Fibroblast of lung (primary cell): ENCODE measurements around the gene EPB41L5. TPM values are rescaled to one million over a fixed set of nuclear protein-coding genes. Genes with fewer than 3 reads are reported as not detected.
"Not testable (repeated sequence)": the region's sequence is repeated elsewhere in the genome, so short reads cannot be mapped to it uniquely, and the experiment has no call there.

Source experiments
- DNase-seq, 2 donors: peaks; one replicate each; pipeline versions ENCODE4 v3.0.0 to v3.0.0-alpha.2; 2010; ENCODE audit warnings: low read depth in 2 of 2
- H2AFZ ChIP-seq: 2 replicates; pipeline ENCODE4 v1.5.1; 2012; ENCODE audit warnings: low read length, control low read depth, inconsistent platforms
- H3K27ac ChIP-seq: 2 replicates; pipeline ENCODE4 v1.5.1; 2011; ENCODE audit warnings: low read length, control low read depth; ENCODE audit not compliant: insufficient read depth
- H3K27me3 ChIP-seq: 2 replicates; pipeline ENCODE4 v1.5.1; 2011; ENCODE audit warnings: mild to moderate bottlenecking, low read length; ENCODE audit not compliant: control insufficient read depth, insufficient read depth
- H3K36me3 ChIP-seq: 2 replicates; pipeline ENCODE4 v1.5.1; 2011; ENCODE audit warnings: low read length; ENCODE audit not compliant: control insufficient read depth, insufficient read depth
- H3K4me1 ChIP-seq: 2 replicates; pipeline ENCODE4 v1.5.1; 2011; ENCODE audit warnings: low read length; ENCODE audit not compliant: control insufficient read depth, insufficient read depth; ENCODE audit errors: extremely low read depth
- H3K4me2 ChIP-seq: 2 replicates; pipeline ENCODE4 v1.5.1; 2011; ENCODE audit warnings: low read length, control low read depth; ENCODE audit not compliant: insufficient read depth; ENCODE audit errors: extremely low read depth
- H3K4me3 ChIP-seq, 4 experiments: fragments of 200-600 bp in 1 of 4; sonication (generic) in 1 of 4; replicated peaks in 1 of 4; 2 replicates each; pipeline ENCODE4 v1.5.1; 2011 to 2016; ENCODE audit warnings: low read length in 4 of 4, low read depth in 3 of 4, mild to moderate bottlenecking in 3 of 4, control low read depth in 2 of 4, inconsistent platforms in 1 of 4, mixed read lengths in 1 of 4; ENCODE audit not compliant: insufficient read depth in 1 of 4; ENCODE audit errors: control extremely low read depth in 1 of 4
- H3K79me2 ChIP-seq: 2 replicates; pipeline ENCODE4 v1.5.1; 2012; ENCODE audit warnings: mild to moderate bottlenecking, low read length, inconsistent platforms; ENCODE audit not compliant: control insufficient read depth, insufficient read depth
- H3K9ac ChIP-seq: 2 replicates; pipeline ENCODE4 v1.5.1; 2011; ENCODE audit warnings: mild to moderate bottlenecking, low read length, control low read depth; ENCODE audit not compliant: insufficient read depth
- H3K9me3 ChIP-seq: 2 replicates; pipeline ENCODE4 v1.5.1; 2012; ENCODE audit warnings: low read depth, low read length; ENCODE audit not compliant: control insufficient read depth, insufficient read depth
- H4K20me1 ChIP-seq: 2 replicates; pipeline ENCODE4 v1.5.1; 2011; ENCODE audit warnings: low read length; ENCODE audit not compliant: control insufficient read depth, insufficient read depth; ENCODE audit errors: extremely low read depth
- EZH2 ChIP-seq: IDR thresholded peaks from 2 replicates; pipeline ENCODE4 v1.5.1; 2012; ENCODE audit warnings: low read length, control low read depth, mild to moderate bottlenecking; ENCODE audit errors: missing control alignments
- polyA plus RNA-seq, 2 donors: library from polyadenylated mRNA; depleted of rRNA in 1 of 2; stranded (reverse) in 1 of 2; unstranded in 1 of 2; fragments of >200 nt; gene quantifications; 2 replicates each; pipeline ENCODE4 v1.2.1, GENCODE V29; 2011 to 2012; ENCODE audit warnings: missing spikeins in 1 of 2
- total RNA-seq: library from RNA; depleted of rRNA; stranded (reverse); fragments of >200 nt; gene quantifications from 2 replicates; pipeline ENCODE4 v1.2.1, GENCODE V29; 2014
- TF ChIP-seq, protein P1 (sequence below), 2 donors: IDR thresholded peaks in 1 of 2; conservative IDR thresholded peaks in 1 of 2; 1 replicate in 1 of 2; 2 replicates in 1 of 2; pipeline ENCODE4 v1.5.1; 2011 to 2012; ENCODE audit warnings: low read length in 2 of 2, control low read depth in 1 of 2, inconsistent platforms in 1 of 2, low read depth in 1 of 2, mild to moderate bottlenecking in 1 of 2

Gene EPB41L5
- total and polyA plus RNA-seq, 2 donors (not counting 1 experiment from before 2014, with no cell fraction given) = 10.6 to 16.2 TPM

DNA sequence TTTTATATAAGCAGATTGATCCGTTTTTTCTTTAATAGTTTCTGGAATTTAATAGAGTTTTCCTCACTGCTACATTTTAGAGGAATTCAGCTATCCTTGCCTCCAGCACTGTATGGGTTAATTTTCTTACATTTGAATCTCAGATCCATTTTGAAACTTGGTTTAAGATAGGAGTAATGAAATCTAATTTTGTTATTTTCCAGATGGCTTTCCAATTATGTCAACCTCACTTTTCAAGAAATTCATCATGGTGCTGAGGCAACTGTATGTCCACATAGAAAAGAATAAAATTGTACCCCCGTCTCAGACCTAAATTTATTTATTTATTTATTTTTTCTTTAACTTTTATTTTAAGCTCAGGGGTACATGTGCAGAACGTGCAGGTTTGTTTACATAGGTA, 105.1 kb downstream of the EPB41L5 start:
- TF ChIP-seq, protein P1, sequence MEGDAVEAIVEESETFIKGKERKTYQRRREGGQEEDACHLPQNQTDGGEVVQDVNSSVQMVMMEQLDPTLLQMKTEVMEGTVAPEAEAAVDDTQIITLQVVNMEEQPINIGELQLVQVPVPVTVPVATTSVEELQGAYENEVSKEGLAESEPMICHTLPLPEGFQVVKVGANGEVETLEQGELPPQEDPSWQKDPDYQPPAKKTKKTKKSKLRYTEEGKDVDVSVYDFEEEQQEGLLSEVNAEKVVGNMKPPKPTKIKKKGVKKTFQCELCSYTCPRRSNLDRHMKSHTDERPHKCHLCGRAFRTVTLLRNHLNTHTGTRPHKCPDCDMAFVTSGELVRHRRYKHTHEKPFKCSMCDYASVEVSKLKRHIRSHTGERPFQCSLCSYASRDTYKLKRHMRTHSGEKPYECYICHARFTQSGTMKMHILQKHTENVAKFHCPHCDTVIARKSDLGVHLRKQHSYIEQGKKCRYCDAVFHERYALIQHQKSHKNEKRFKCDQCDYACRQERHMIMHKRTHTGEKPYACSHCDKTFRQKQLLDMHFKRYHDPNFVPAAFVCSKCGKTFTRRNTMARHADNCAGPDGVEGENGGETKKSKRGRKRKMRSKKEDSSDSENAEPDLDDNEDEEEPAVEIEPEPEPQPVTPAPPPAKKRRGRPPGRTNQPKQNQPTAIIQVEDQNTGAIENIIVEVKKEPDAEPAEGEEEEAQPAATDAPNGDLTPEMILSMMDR (conservative IDR thresholded peaks at IDR 0.05 in 1 of 2, IDR thresholded peaks at IDR 0.05 in 1 of 2; ENCODE audit: low read depth in 1 of 2, low read length in 2 of 2) = no peak
- TF ChIP-seq EZH2 = no peak
- no peak overlapping the region for H3K4me3 ChIP-seq
- H3K9me3 ChIP-seq = no peaks in the 10 kb centered on the region
- H3K27me3 ChIP-seq = no peaks in the 10 kb centered on the region
- no peak overlapping the region for H3K9ac ChIP-seq
- H2AFZ ChIP-seq = no peak overlapping the region
- no peak for DNase-seq
- H3K79me2 ChIP-seq = no peaks in the 10 kb centered on the region
- no peak overlapping the region for H3K27ac ChIP-seq
- no peak overlapping the region for H3K4me2 ChIP-seq
- H3K4me1 ChIP-seq = no peaks in the 10 kb centered on the region
- no peaks in the 10 kb centered on the region for H4K20me1 ChIP-seq
- H3K36me3 ChIP-seq = no peaks in the 10 kb centered on the region

DNA sequence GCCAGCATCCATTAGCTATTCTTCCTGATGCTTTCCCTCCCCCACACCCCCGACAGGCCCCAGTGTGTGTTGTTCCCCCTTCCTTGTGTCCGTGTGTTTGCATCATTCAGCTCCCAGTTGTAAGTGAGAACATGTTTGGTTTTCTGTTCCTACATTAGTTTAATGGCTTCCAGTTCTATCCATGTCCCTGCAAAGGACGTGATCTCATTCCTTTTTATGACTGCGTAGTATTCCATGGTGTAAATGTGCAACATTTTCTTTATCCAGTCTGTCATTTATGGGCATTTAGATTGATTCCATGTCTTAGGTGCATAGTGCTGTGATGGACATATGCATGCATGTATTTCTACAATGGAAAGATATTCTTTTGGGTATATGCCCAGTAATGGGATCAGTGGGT, 105.6 kb downstream of the EPB41L5 start:
- no peaks in the 10 kb centered on the region for H3K79me2 ChIP-seq

DNA sequence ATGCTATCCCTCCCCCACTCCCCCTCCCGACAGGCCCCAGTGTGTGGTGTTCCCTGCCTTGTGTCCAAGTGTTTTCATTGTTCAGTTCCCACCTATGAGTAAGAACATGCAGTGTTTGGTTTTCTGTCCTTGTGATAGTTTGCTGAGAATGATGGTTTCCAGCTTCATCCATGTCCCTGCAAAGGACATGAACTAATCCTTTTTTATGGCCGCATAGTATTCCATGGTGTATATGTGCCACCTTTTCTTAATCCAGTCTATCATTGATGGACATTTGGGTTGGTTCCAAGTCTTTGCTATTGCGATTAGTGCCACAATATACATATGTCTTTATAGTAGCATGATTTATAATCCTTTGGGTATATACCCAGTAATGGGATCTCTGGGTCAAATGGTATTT, 108.5 kb downstream of the EPB41L5 start:
- not testable (repeated sequence) for H3K4me3 ChIP-seq, DNase-seq, H3K4me1 ChIP-seq, H4K20me1 ChIP-seq, H3K79me2 ChIP-seq, H3K9ac ChIP-seq, H3K36me3 ChIP-seq, H2AFZ ChIP-seq, H3K4me2 ChIP-seq, H3K27ac ChIP-seq, H3K27me3 ChIP-seq, H3K9me3 ChIP-seq

More for the DNA sequence above, 105.6 kb downstream of the EPB41L5 start:
- DNase-seq = no peak
- Histone ChIP-seq H4K20me1 (no peaks in the 10 kb centered on the region), H3K9ac (no peak overlapping the region), H3K27me3 (no peaks in the 10 kb centered on the region), H2AFZ (no peak overlapping the region), H3K36me3 (no peaks in the 10 kb centered on the region), H3K4me2 (no peak overlapping the region), H3K27ac (no peak overlapping the region), H3K9me3 (no peaks in the 10 kb centered on the region), H3K4me3 (no peak overlapping the region), H3K4me1 (no peaks in the 10 kb centered on the region)
- TF ChIP-seq, protein P1 (conservative IDR thresholded peaks at IDR 0.05 in 1 of 2, IDR thresholded peaks at IDR 0.05 in 1 of 2; ENCODE audit: low read depth in 1 of 2, low read length in 2 of 2) = no peak
- TF ChIP-seq EZH2 = no peak

DNA sequence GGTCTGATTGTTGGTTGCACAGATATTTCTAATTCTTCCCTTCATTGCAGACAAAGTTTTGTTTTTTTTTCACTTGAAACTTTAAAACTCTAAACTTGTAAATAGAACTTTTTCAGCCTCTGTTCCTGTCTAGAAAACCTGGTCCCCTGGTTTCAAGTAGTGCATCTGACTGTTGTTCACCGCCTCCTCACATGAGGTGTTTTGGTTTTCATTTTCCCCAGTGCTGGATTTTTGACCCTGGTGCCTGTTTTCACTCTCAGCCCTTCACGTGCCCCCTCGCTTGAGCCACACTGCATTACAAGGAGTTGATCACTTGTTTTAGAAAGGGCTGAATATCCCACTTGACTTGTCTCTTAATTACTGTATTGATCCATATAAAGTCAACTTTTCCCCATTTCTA, 110.2 kb downstream of the EPB41L5 start:
- Histone ChIP-seq H3K9ac (no peak overlapping the region), H4K20me1 (no peaks in the 10 kb centered on the region), H3K4me1 (no peaks in the 10 kb centered on the region), H2AFZ (no peak overlapping the region), H3K79me2 (no peaks in the 10 kb centered on the region), H3K27ac (no peak overlapping the region), H3K27me3 (no peaks in the 10 kb centered on the region), H3K4me3 (no peak overlapping the region), H3K36me3 (no peaks in the 10 kb centered on the region), H3K4me2 (no peak overlapping the region), H3K9me3 (no peaks in the 10 kb centered on the region)
- TF ChIP-seq, protein P1 (conservative IDR thresholded peaks at IDR 0.05 in 1 of 2, IDR thresholded peaks at IDR 0.05 in 1 of 2; ENCODE audit: low read depth in 1 of 2, low read length in 2 of 2) = no peak
- no peak for TF ChIP-seq EZH2
- DNase-seq = no peak
